GM18951 (cell line): ENCODE data around the gene PTPRN2.

Experiments used
- POLR2A ChIP-seq: IDR thresholded peaks from 4 replicates; pipeline ENCODE4 v1.6.1; 2011; ENCODE audit warnings: mild to moderate bottlenecking; ENCODE audit not compliant: insufficient read length, insufficient read depth; ENCODE audit errors: extremely low read depth
- in situ Hi-C: fragments of 300-500 bp; cut with MboI; formaldehyde crosslinking; loops from one replicate; pipeline ENCODE4 v1.12.0; 2022; ENCODE audit warnings: low sequenced_read_pairs, mixed read lengths, inconsistent platforms; ENCODE audit not compliant: unreplicated experiment

Gene PTPRN2

GRCh38 chr7:158273138-158273651 lies 314.4 kb downstream of the PTPRN2 start:
- in situ Hi-C loops: no loop called here
- no peak for TF ChIP-seq POLR2A

GRCh38 chr7:158272509-158273137 lies 315.0 kb downstream of the PTPRN2 start:
- in situ Hi-C loops: no loop called here

GRCh38 chr7:158272091-158272490 lies 315.5 kb downstream of the PTPRN2 start:
- in situ Hi-C loops: no loop called here
- TF ChIP-seq POLR2A: no peak

More at GRCh38 chr7:158272509-158273137, 315.0 kb downstream of the PTPRN2 start:
- no peak for TF ChIP-seq POLR2A

GRCh38 chr7:158271646-158272045 lies 316.0 kb downstream of the PTPRN2 start:
- TF ChIP-seq POLR2A: no peak
- in situ Hi-C loops: no loop called here

GRCh38 chr7:158270856-158271413 lies 316.7 kb downstream of the PTPRN2 start:
- no peak for TF ChIP-seq POLR2A
- in situ Hi-C loops: no loop called here

GRCh38 chr7:158270106-158270775 lies 317.4 kb downstream of the PTPRN2 start:
- TF ChIP-seq POLR2A: no peak
- in situ Hi-C loops: no loop called here

- in situ Hi-C loops: no loop called here
- TF ChIP-seq POLR2A: no peak
These were observed 318.6 kb downstream of the PTPRN2 start for GRCh38 chr7:158268816-158269535.

GRCh38 chr7:158267742-158268435 lies 319.7 kb downstream of the PTPRN2 start:
- in situ Hi-C loops: no loop called here
- no peak for TF ChIP-seq POLR2A

GRCh38 chr7:158266817-158267741 lies 320.5 kb downstream of the PTPRN2 start:
- in situ Hi-C loops: no loop called here
- no peak for TF ChIP-seq POLR2A

GRCh38 chr7:158266426-158266816 lies 321.2 kb downstream of the PTPRN2 start:
- no peak for TF ChIP-seq POLR2A
- in situ Hi-C loops: no loop called here

GRCh38 chr7:158265743-158266080 lies 321.9 kb downstream of the PTPRN2 start:
- TF ChIP-seq POLR2A: no peak

More at GRCh38 chr7:158265743-158266080, 321.9 kb downstream of the PTPRN2 start:
- in situ Hi-C loops: no loop called here
